HepG2 (cell line): Measurements from ENCODE around the gene CRAT. TPM values are rescaled to one million over a fixed set of nuclear protein-coding genes. Genes with fewer than 3 reads are reported as not detected.

Source experiments
- CBFB ChIP-seq: sonication (generic); formaldehyde crosslinking; IDR thresholded peaks from 2 replicates; pipeline ENCODE4 v1.4.0; 2020; ENCODE audit warnings: missing genetic modification reagents
- GTF3A ChIP-seq: sonication (generic); formaldehyde crosslinking; conservative IDR thresholded peaks from 2 replicates; pipeline ENCODE4 v1.4.0; 2020; ENCODE audit warnings: mild to moderate bottlenecking, missing genetic modification reagents
- JUNB ChIP-seq: sonication (generic); formaldehyde crosslinking; IDR thresholded peaks from 2 replicates; pipeline ENCODE4 v1.8.0; 2022; ENCODE audit warnings: missing genetic modification reagents, mild to moderate bottlenecking, borderline replicate concordance
- NRL ChIP-seq: sonication (generic); formaldehyde crosslinking; IDR thresholded peaks from 2 replicates; pipeline ENCODE4 v1.5.0; 2020; ENCODE audit warnings: missing genetic modification reagents, mild to moderate bottlenecking, moderate library complexity, borderline replicate concordance
- RBM22 ChIP-seq: fragments of 200-400 bp; formaldehyde crosslinking; optimal IDR thresholded peaks from 2 replicates; pipeline ENCODE3; 2017; ENCODE audit warnings: mild to moderate bottlenecking, low read length, moderate library complexity
- SMARCC2 ChIP-seq: fragments of 450-650 bp; IDR thresholded peaks from 2 replicates; pipeline ENCODE4 v1.6.1; 2017; ENCODE audit warnings: antibody characterized with exemption, mild to moderate bottlenecking
- SOX6 ChIP-seq, 2 experiments: fragments of 450-650 bp in 1 of 2; sonication (generic) in 1 of 2; formaldehyde crosslinking in 1 of 2; IDR thresholded peaks; 2 replicates each; pipeline versions ENCODE4 v1.4.0 to v1.6.1; 2017 to 2020; ENCODE audit warnings: antibody characterized with exemption in 1 of 2, mild to moderate bottlenecking in 1 of 2, missing genetic modification reagents in 1 of 2
- SUZ12 ChIP-seq: fragments of 150-350 bp; IDR thresholded peaks from 2 replicates; pipeline ENCODE4 v1.6.1; 2014; ENCODE audit warnings: low read depth, low read length
- ZNF331 ChIP-seq: sonication (generic); formaldehyde crosslinking; IDR thresholded peaks from 2 replicates; pipeline ENCODE4 v1.4.0; 2020; ENCODE audit warnings: missing genetic modification reagents
- ZNF556 ChIP-seq: sonication (generic); formaldehyde crosslinking; IDR thresholded peaks from 2 replicates; pipeline ENCODE4 v1.4.0; 2020; ENCODE audit warnings: mild to moderate bottlenecking, missing genetic modification reagents, borderline replicate concordance
- polyA plus RNA-seq, 8 experiments: library from polyadenylated mRNA; depleted of rRNA in 3 of 8; stranded (reverse) in 7 of 8; unstranded in 1 of 8; fragments of >200 nt; fragmentation: Illumina TruSeq in 4 of 8; extraction: Trizol in 4 of 8; gene quantifications; 2 replicates each; pipeline versions ENCODE4 v1.2.1 to v1.2.3, GENCODE V29; 2011 to 2016; ENCODE audit warnings: low read depth in 4 of 8, missing spikeins in 1 of 8, mixed read lengths in 1 of 8; ENCODE audit not compliant: insufficient read depth in 1 of 8
- total RNA-seq, 5 experiments: library from RNA; depleted of rRNA; stranded (reverse); fragments of >200 nt; fragmentation: Illumina TruSeq; extraction: Trizol; gene quantifications; 2 replicates each; pipeline ENCODE4 v1.2.3, GENCODE V29; 2016; ENCODE audit warnings: low read depth in 1 of 5
- TF ChIP-seq, protein P1 (sequence below), 2 experiments: IDR thresholded peaks; 2 replicates each; pipeline ENCODE4 v1.6.1; 2011 to 2012; ENCODE audit warnings: low read length in 2 of 2, borderline replicate concordance in 1 of 2, low read depth in 1 of 2, mild to moderate bottlenecking in 1 of 2, moderate library complexity in 1 of 2
- TF ChIP-seq, protein P2 (sequence below): sonication (generic); formaldehyde crosslinking; IDR thresholded peaks from 2 replicates; pipeline ENCODE4 v1.5.0; 2020; ENCODE audit warnings: mild to moderate bottlenecking, missing genetic modification reagents
- TF ChIP-seq, protein P3 (sequence below), 2 experiments: sonication (generic) in 1 of 2; formaldehyde crosslinking in 1 of 2; IDR thresholded peaks; 2 replicates each; pipeline versions ENCODE4 v1.4.0 to v1.6.1; 2018 to 2020; ENCODE audit warnings: missing genetic modification reagents in 2 of 2, borderline replicate concordance in 1 of 2, low read depth in 1 of 2, mild to moderate bottlenecking in 1 of 2, missing biosample characterization in 1 of 2
- TF ChIP-seq, protein P4 (sequence below): IDR thresholded peaks from 2 replicates; pipeline ENCODE4 v1.6.1; 2012; ENCODE audit warnings: inconsistent platforms
- TF ChIP-seq, protein P5 (sequence below): sonication (generic); formaldehyde crosslinking; IDR thresholded peaks from 2 replicates; pipeline ENCODE4 v1.4.0; 2020; ENCODE audit warnings: missing genetic modification reagents
- TF ChIP-seq, protein P6 (sequence below): conservative IDR thresholded peaks from 2 replicates; pipeline ENCODE4 v1.6.1; 2018; ENCODE audit warnings: missing genetic modification reagents

Gene CRAT
- total and polyA plus RNA-seq, 2 of the 13 experiments (the other 11 are each of a cell fraction or from before 2014, with no cell fraction given), result 26.1 to 26.6 TPM

DNA sequence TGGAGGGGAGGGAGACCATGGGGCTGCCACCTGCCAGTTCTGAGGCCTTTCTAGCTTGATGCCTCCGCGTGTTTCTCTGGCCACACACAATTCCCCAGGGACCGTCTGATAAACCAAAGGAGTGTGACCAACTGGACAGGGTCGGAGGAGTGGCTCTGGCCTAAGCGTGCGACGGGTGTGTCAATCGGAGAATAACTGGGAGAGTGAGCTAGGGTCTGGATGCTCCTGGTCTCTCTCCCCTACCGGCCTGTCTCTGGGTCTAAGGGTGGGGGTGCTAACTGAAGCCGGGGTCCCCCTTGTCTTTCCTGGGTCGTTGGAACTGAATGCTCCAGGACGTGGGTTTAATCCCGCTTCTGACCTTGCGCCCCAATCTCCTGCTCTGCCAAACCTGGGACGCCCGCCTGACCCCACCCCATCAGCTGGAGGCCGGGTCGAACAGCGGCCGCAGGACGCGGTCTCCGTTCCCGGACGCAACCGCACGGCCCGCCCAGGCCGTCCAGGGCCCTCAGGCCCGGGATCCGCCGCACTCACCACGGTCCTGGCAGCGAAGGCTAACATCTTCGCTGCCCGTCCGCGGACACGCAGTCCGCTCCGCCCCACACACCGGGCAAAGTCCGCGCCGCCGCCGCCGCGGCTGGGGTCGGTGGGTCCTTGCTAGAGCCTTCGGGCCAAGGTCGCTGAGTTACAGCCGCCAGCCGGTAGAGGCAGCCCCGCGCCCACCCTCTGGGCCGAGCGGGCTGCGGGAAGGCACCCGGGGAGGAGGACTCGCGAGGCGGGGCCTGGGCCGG is 447 bp downstream of the CRAT start (continued):
- TF ChIP-seq, protein P1, sequence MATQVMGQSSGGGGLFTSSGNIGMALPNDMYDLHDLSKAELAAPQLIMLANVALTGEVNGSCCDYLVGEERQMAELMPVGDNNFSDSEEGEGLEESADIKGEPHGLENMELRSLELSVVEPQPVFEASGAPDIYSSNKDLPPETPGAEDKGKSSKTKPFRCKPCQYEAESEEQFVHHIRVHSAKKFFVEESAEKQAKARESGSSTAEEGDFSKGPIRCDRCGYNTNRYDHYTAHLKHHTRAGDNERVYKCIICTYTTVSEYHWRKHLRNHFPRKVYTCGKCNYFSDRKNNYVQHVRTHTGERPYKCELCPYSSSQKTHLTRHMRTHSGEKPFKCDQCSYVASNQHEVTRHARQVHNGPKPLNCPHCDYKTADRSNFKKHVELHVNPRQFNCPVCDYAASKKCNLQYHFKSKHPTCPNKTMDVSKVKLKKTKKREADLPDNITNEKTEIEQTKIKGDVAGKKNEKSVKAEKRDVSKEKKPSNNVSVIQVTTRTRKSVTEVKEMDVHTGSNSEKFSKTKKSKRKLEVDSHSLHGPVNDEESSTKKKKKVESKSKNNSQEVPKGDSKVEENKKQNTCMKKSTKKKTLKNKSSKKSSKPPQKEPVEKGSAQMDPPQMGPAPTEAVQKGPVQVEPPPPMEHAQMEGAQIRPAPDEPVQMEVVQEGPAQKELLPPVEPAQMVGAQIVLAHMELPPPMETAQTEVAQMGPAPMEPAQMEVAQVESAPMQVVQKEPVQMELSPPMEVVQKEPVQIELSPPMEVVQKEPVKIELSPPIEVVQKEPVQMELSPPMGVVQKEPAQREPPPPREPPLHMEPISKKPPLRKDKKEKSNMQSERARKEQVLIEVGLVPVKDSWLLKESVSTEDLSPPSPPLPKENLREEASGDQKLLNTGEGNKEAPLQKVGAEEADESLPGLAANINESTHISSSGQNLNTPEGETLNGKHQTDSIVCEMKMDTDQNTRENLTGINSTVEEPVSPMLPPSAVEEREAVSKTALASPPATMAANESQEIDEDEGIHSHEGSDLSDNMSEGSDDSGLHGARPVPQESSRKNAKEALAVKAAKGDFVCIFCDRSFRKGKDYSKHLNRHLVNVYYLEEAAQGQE (IDR thresholded peaks at IDR 0.05; ENCODE audit: borderline replicate concordance in 1 of 2, low read depth in 1 of 2, low read length in 2 of 2), result 0 out of 4 replicates have a peak, but pooled peaks of 1 of the 2 experiments have one; percentile 33
- TF ChIP-seq, protein P2, sequence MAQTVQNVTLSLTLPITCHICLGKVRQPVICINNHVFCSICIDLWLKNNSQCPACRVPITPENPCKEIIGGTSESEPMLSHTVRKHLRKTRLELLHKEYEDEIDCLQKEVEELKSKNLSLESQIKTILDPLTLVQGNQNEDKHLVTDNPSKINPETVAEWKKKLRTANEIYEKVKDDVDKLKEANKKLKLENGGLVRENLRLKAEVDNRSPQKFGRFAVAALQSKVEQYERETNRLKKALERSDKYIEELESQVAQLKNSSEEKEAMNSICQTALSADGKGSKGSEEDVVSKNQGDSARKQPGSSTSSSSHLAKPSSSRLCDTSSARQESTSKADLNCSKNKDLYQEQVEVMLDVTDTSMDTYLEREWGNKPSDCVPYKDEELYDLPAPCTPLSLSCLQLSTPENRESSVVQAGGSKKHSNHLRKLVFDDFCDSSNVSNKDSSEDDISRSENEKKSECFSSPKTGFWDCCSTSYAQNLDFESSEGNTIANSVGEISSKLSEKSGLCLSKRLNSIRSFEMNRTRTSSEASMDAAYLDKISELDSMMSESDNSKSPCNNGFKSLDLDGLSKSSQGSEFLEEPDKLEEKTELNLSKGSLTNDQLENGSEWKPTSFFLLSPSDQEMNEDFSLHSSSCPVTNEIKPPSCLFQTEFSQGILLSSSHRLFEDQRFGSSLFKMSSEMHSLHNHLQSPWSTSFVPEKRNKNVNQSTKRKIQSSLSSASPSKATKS, result no peak
- 0 out of 2 replicates have a peak, but pooled peaks have one; percentile 14 for TF ChIP-seq ZNF331 (CRISPR knock-in tag)
- 0 out of 2 replicates have a peak, but pooled peaks have one; percentile 7 for TF ChIP-seq ZNF556 (CRISPR knock-in tag)
- no peak for TF ChIP-seq RBM22
- TF ChIP-seq SOX6 (IDR thresholded peaks at IDR 0.05), result no peak
- no peak; the same call in none of the 2 replicates for TF ChIP-seq SOX6 (CRISPR knock-in tag; IDR thresholded peaks at IDR 0.05)
- TF ChIP-seq JUNB (CRISPR knock-in tag), result no peak
- TF ChIP-seq, protein P3, sequence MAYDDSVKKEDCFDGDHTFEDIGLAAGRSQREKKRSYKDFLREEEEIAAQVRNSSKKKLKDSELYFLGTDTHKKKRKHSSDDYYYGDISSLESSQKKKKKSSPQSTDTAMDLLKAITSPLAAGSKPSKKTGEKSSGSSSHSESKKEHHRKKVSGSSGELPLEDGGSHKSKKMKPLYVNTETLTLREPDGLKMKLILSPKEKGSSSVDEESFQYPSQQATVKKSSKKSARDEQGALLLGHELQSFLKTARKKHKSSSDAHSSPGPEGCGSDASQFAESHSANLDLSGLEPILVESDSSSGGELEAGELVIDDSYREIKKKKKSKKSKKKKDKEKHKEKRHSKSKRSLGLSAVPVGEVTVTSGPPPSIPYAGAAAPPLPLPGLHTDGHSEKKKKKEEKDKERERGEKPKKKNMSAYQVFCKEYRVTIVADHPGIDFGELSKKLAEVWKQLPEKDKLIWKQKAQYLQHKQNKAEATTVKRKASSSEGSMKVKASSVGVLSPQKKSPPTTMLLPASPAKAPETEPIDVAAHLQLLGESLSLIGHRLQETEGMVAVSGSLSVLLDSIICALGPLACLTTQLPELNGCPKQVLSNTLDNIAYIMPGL (CRISPR knock-in tag; IDR thresholded peaks at IDR 0.05; ENCODE audit: borderline replicate concordance in 1 of 2, low read depth in 1 of 2), result peak in 1 of 2 experiments; percentile 71; a peak in 3 of 4 replicates
- TF ChIP-seq, protein P4, sequence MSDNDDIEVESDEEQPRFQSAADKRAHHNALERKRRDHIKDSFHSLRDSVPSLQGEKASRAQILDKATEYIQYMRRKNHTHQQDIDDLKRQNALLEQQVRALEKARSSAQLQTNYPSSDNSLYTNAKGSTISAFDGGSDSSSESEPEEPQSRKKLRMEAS, result peak; percentile 30; the same call in 1 of the 2 replicates
- TF ChIP-seq NRL, result peak; percentile 55
- TF ChIP-seq, protein P5, sequence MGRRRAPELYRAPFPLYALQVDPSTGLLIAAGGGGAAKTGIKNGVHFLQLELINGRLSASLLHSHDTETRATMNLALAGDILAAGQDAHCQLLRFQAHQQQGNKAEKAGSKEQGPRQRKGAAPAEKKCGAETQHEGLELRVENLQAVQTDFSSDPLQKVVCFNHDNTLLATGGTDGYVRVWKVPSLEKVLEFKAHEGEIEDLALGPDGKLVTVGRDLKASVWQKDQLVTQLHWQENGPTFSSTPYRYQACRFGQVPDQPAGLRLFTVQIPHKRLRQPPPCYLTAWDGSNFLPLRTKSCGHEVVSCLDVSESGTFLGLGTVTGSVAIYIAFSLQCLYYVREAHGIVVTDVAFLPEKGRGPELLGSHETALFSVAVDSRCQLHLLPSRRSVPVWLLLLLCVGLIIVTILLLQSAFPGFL (CRISPR knock-in tag), result 0 out of 2 replicates have a peak, but pooled peaks have one; percentile 64
- no peak for TF ChIP-seq SUZ12
- TF ChIP-seq, protein P6, sequence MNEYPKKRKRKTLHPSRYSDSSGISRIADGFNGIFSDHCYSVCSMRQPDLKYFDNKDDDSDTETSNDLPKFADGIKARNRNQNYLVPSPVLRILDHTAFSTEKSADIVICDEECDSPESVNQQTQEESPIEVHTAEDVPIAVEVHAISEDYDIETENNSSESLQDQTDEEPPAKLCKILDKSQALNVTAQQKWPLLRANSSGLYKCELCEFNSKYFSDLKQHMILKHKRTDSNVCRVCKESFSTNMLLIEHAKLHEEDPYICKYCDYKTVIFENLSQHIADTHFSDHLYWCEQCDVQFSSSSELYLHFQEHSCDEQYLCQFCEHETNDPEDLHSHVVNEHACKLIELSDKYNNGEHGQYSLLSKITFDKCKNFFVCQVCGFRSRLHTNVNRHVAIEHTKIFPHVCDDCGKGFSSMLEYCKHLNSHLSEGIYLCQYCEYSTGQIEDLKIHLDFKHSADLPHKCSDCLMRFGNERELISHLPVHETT (CRISPR knock-in tag), result peak; percentile 86
- no peak for TF ChIP-seq SMARCC2
- TF ChIP-seq CBFB, result peak; percentile 48; the same call in 1 of the 2 replicates
- no peak for TF ChIP-seq GTF3A
